ENCODE results near the gene PLAAT4.

- TF ChIP-seq EZH2 (IDR thresholded peaks at IDR 0.05; ENCODE audit: borderline replicate concordance): no peak
- no peak for TF ChIP-seq CTCF (IDR thresholded peaks at IDR 0.05; ENCODE audit: poor library complexity)
Measured at GRCh38 chr11:63549411-63549810, 12.8 kb downstream of the PLAAT4 start.

Measured in hepatocyte (in vitro differentiated cells).